ENCODE data around the gene CDK5RAP2.
A peak's percentile ranks its signal among the peaks of the same experiment; 100 is the strongest.
"Not testable (repeated sequence)": the region's sequence is repeated elsewhere in the genome, so short reads cannot be mapped to it uniquely, and the experiment has no call there.

The CDK5RAP2 gene

GRCh38 chr9:120552210-120552704 lies 27.7 kb downstream of the CDK5RAP2 start:
- not testable (repeated sequence) for FAIRE-seq; DNase-seq (ENCODE audit: insufficient read length, low spot score)

GRCh38 chr9:120545701-120546550 lies 34.0 kb downstream of the CDK5RAP2 start:
- FAIRE-seq (no peak), DNase-seq (ENCODE audit: insufficient read length, low spot score) (no peak)

- no peak for DNase-seq (ENCODE audit: insufficient read length, low spot score)
- FAIRE-seq, result no peak
Observed at GRCh38 chr9:120544441-120544840, 35.5 kb downstream of the CDK5RAP2 start.

- DNase-seq (ENCODE audit: insufficient read length, low spot score) (no peak), FAIRE-seq (no peak)
Observed at GRCh38 chr9:120542701-120543490, 37.1 kb downstream of the CDK5RAP2 start.

GRCh38 chr9:120541921-120542320 lies 38.0 kb downstream of the CDK5RAP2 start:
- no peak for FAIRE-seq
- no peak for DNase-seq (ENCODE audit: insufficient read length, low spot score)

- DNase-seq (ENCODE audit: insufficient read length, low spot score) (no peak), FAIRE-seq (no peak)
Observed at GRCh38 chr9:120539951-120540350, 40.0 kb downstream of the CDK5RAP2 start.

- no peak for FAIRE-seq
- no peak for DNase-seq (ENCODE audit: insufficient read length, low spot score)
Observed at GRCh38 chr9:120538339-120538738, 41.6 kb downstream of the CDK5RAP2 start.

- FAIRE-seq, result no peak
- DNase-seq (ENCODE audit: insufficient read length, low spot score), result no peak
Observed at GRCh38 chr9:120536949-120537640, 42.9 kb downstream of the CDK5RAP2 start.

- FAIRE-seq (no peak), DNase-seq (ENCODE audit: insufficient read length, low spot score) (no peak)
Observed at GRCh38 chr9:120536094-120536493, 43.9 kb downstream of the CDK5RAP2 start.

- DNase-seq (ENCODE audit: insufficient read length, low spot score) (no peak), FAIRE-seq (no peak)
Observed at GRCh38 chr9:120534266-120534665, 45.7 kb downstream of the CDK5RAP2 start.

- DNase-seq (ENCODE audit: insufficient read length, low spot score) (no peak), FAIRE-seq (no peak)
Observed at GRCh38 chr9:120532891-120533290, 47.1 kb downstream of the CDK5RAP2 start.

- FAIRE-seq (no peak), DNase-seq (ENCODE audit: insufficient read length, low spot score) (no peak)
Observed at GRCh38 chr9:120532475-120532874, 47.5 kb downstream of the CDK5RAP2 start.

GRCh38 chr9:120531683-120532300 lies 48.2 kb downstream of the CDK5RAP2 start:
- DNase-seq (ENCODE audit: insufficient read length, low spot score) (peak; percentile 10), FAIRE-seq (no peak)

GRCh38 chr9:120530220-120530832 lies 49.6 kb downstream of the CDK5RAP2 start:
- FAIRE-seq; DNase-seq (ENCODE audit: insufficient read length, low spot score): not testable (repeated sequence)

- no peak for FAIRE-seq
- DNase-seq (ENCODE audit: insufficient read length, low spot score), result no peak
Observed at GRCh38 chr9:120528829-120529228, 51.1 kb downstream of the CDK5RAP2 start.

- FAIRE-seq, result no peak
- DNase-seq (ENCODE audit: insufficient read length, low spot score), result no peak
Observed at GRCh38 chr9:120528327-120528726, 51.6 kb downstream of the CDK5RAP2 start.

GRCh38 chr9:120526534-120526933 lies 53.4 kb downstream of the CDK5RAP2 start:
- no peak for DNase-seq (ENCODE audit: insufficient read length, low spot score)
- FAIRE-seq, result no peak

- no peak for DNase-seq (ENCODE audit: insufficient read length, low spot score)
- FAIRE-seq, result no peak
Observed at GRCh38 chr9:120524863-120525262, 55.1 kb downstream of the CDK5RAP2 start.

GRCh38 chr9:120524038-120524437 lies 55.9 kb downstream of the CDK5RAP2 start:
- FAIRE-seq, result no peak
- DNase-seq (ENCODE audit: insufficient read length, low spot score), result no peak

- no peak for DNase-seq (ENCODE audit: insufficient read length, low spot score)
- FAIRE-seq, result no peak
Observed at GRCh38 chr9:120522558-120522957, 57.4 kb downstream of the CDK5RAP2 start.
